ENCODE data around the gene NAXD.
"Not testable (repeated sequence)": the region's sequence is repeated elsewhere in the genome, so short reads cannot be mapped to it uniquely, and the experiment has no call there.

Gene NAXD

GRCh38 chr13:110630566-110631119 is 15.3 kb downstream of the NAXD start:
- peaks cover 42% of the 10 kb centered on the region for H3K36me3 ChIP-seq (ENCODE audit: insufficient read depth, low read length)
- 90% methylated on average over 10 of the region's 10 CpGs for WGBS

GRCh38 chr13:110632255-110632654 is 16.9 kb downstream of the NAXD start:
- not testable (repeated sequence) for H3K27me3 ChIP-seq (ENCODE audit: insufficient read depth, low read length); H3K27ac ChIP-seq (ENCODE audit: low read depth, low read length); H3K4me3 ChIP-seq (ENCODE audit: low read length); H3K4me1 ChIP-seq (ENCODE audit: insufficient read depth, low read length); H3K9ac ChIP-seq (ENCODE audit: low read depth, low read length); H3K9me3 ChIP-seq (ENCODE audit: insufficient read depth, low read depth, low read length)
- peaks cover 57% of the 10 kb centered on the region for H3K36me3 ChIP-seq (ENCODE audit: insufficient read depth, low read length)
- whole genome bisulfite sequencing: 95% methylated on average over 15 of the region's 15 CpGs

More at GRCh38 chr13:110630566-110631119, 15.3 kb downstream of the NAXD start:
- no peak overlapping the region for H3K27ac ChIP-seq (ENCODE audit: low read depth, low read length)
- H3K27me3 ChIP-seq (ENCODE audit: insufficient read depth, low read length): no peaks in the 10 kb centered on the region
- no peaks in the 10 kb centered on the region for H3K4me1 ChIP-seq (ENCODE audit: insufficient read depth, low read length)
- H3K9me3 ChIP-seq (ENCODE audit: insufficient read depth, low read depth, low read length): no peaks in the 10 kb centered on the region
- no peak overlapping the region for H3K4me3 ChIP-seq (ENCODE audit: low read length)
- H3K9ac ChIP-seq (ENCODE audit: low read depth, low read length): no peak overlapping the region

GRCh38 chr13:110633776-110634175 is 18.4 kb downstream of the NAXD start:
- Histone ChIP-seq H3K4me1 (ENCODE audit: insufficient read depth, low read length) (no peaks in the 10 kb centered on the region), H3K9ac (ENCODE audit: low read depth, low read length) (no peak overlapping the region), H3K9me3 (ENCODE audit: insufficient read depth, low read depth, low read length) (no peaks in the 10 kb centered on the region), H3K27ac (ENCODE audit: low read depth, low read length) (no peak overlapping the region), H3K4me3 (ENCODE audit: low read length) (no peak overlapping the region), H3K27me3 (ENCODE audit: insufficient read depth, low read length) (no peaks in the 10 kb centered on the region), H3K36me3 (ENCODE audit: insufficient read depth, low read length) (peaks cover 65% of the 10 kb centered on the region)
- WGBS: 95% methylated on average over 8 of the region's 8 CpGs

- H3K27ac ChIP-seq (ENCODE audit: low read depth, low read length): no peak overlapping the region
- WGBS: 92% methylated on average over 19 of the region's 19 CpGs
- no peaks in the 10 kb centered on the region for H3K4me1 ChIP-seq (ENCODE audit: insufficient read depth, low read length)
- no peak overlapping the region for H3K4me3 ChIP-seq (ENCODE audit: low read length)
- no peak overlapping the region for H3K9ac ChIP-seq (ENCODE audit: low read depth, low read length)
- H3K36me3 ChIP-seq (ENCODE audit: insufficient read depth, low read length): peaks cover 66% of the 10 kb centered on the region
- H3K9me3 ChIP-seq (ENCODE audit: insufficient read depth, low read depth, low read length): no peaks in the 10 kb centered on the region
- H3K27me3 ChIP-seq (ENCODE audit: insufficient read depth, low read length): no peaks in the 10 kb centered on the region
Observed at GRCh38 chr13:110634558-110634957, 19.2 kb downstream of the NAXD start.

GRCh38 chr13:110635405-110636002 is 20.2 kb downstream of the NAXD start:
- no peak overlapping the region for H3K4me3 ChIP-seq (ENCODE audit: low read length)
- H3K4me1 ChIP-seq (ENCODE audit: insufficient read depth, low read length): no peaks in the 10 kb centered on the region
- WGBS: 96% methylated on average over 19 of the region's 19 CpGs
- H3K27me3 ChIP-seq (ENCODE audit: insufficient read depth, low read length): no peaks in the 10 kb centered on the region
- peaks cover 73% of the 10 kb centered on the region for H3K36me3 ChIP-seq (ENCODE audit: insufficient read depth, low read length)
- no peak overlapping the region for H3K27ac ChIP-seq (ENCODE audit: low read depth, low read length)
- no peaks in the 10 kb centered on the region for H3K9me3 ChIP-seq (ENCODE audit: insufficient read depth, low read depth, low read length)
- no peak overlapping the region for H3K9ac ChIP-seq (ENCODE audit: low read depth, low read length)

GRCh38 chr13:110636053-110636475 is 20.7 kb downstream of the NAXD start:
- peaks cover 75% of the 10 kb centered on the region for H3K36me3 ChIP-seq (ENCODE audit: insufficient read depth, low read length)

GRCh38 chr13:110636701-110637201 is 21.4 kb downstream of the NAXD start:
- no peak overlapping the region for H3K27ac ChIP-seq (ENCODE audit: low read depth, low read length)
- H3K9ac ChIP-seq (ENCODE audit: low read depth, low read length): no peak overlapping the region
- no peaks in the 10 kb centered on the region for H3K27me3 ChIP-seq (ENCODE audit: insufficient read depth, low read length)
- H3K36me3 ChIP-seq (ENCODE audit: insufficient read depth, low read length): peaks cover 73% of the 10 kb centered on the region
- H3K4me1 ChIP-seq (ENCODE audit: insufficient read depth, low read length): no peaks in the 10 kb centered on the region
- H3K9me3 ChIP-seq (ENCODE audit: insufficient read depth, low read depth, low read length): no peaks in the 10 kb centered on the region
- no peak overlapping the region for H3K4me3 ChIP-seq (ENCODE audit: low read length)
- 93% methylated on average over 14 of the region's 14 CpGs for WGBS

More at GRCh38 chr13:110636053-110636475, 20.7 kb downstream of the NAXD start:
- no peak overlapping the region for H3K9ac ChIP-seq (ENCODE audit: low read depth, low read length)
- H3K4me3 ChIP-seq (ENCODE audit: low read length): no peak overlapping the region
- WGBS: 96% methylated on average over 16 of the region's 16 CpGs
- no peaks in the 10 kb centered on the region for H3K4me1 ChIP-seq (ENCODE audit: insufficient read depth, low read length)
- H3K9me3 ChIP-seq (ENCODE audit: insufficient read depth, low read depth, low read length): no peaks in the 10 kb centered on the region
- no peaks in the 10 kb centered on the region for H3K27me3 ChIP-seq (ENCODE audit: insufficient read depth, low read length)
- H3K27ac ChIP-seq (ENCODE audit: low read depth, low read length): no peak overlapping the region

- 96% methylated on average over 6 of the region's 6 CpGs for WGBS
- no peak overlapping the region for H3K27ac ChIP-seq (ENCODE audit: low read depth, low read length)
- H3K4me1 ChIP-seq (ENCODE audit: insufficient read depth, low read length): no peaks in the 10 kb centered on the region
- H3K4me3 ChIP-seq (ENCODE audit: low read length): no peak overlapping the region
- no peaks in the 10 kb centered on the region for H3K9me3 ChIP-seq (ENCODE audit: insufficient read depth, low read depth, low read length)
- peaks cover 75% of the 10 kb centered on the region for H3K36me3 ChIP-seq (ENCODE audit: insufficient read depth, low read length)
- no peak overlapping the region for H3K9ac ChIP-seq (ENCODE audit: low read depth, low read length)
- H3K27me3 ChIP-seq (ENCODE audit: insufficient read depth, low read length): no peaks in the 10 kb centered on the region
Observed at GRCh38 chr13:110637275-110637674, 21.9 kb downstream of the NAXD start.

GRCh38 chr13:110637747-110638146 is 22.4 kb downstream of the NAXD start:
- 94% methylated on average over 6 of the region's 6 CpGs for WGBS
- no peaks in the 10 kb centered on the region for H3K9me3 ChIP-seq (ENCODE audit: insufficient read depth, low read depth, low read length)
- no peak overlapping the region for H3K9ac ChIP-seq (ENCODE audit: low read depth, low read length)
- no peak overlapping the region for H3K4me3 ChIP-seq (ENCODE audit: low read length)
- no peaks in the 10 kb centered on the region for H3K27me3 ChIP-seq (ENCODE audit: insufficient read depth, low read length)
- no peaks in the 10 kb centered on the region for H3K4me1 ChIP-seq (ENCODE audit: insufficient read depth, low read length)
- peaks cover 79% of the 10 kb centered on the region for H3K36me3 ChIP-seq (ENCODE audit: insufficient read depth, low read length)
- no peak overlapping the region for H3K27ac ChIP-seq (ENCODE audit: low read depth, low read length)

- no peak overlapping the region for H3K27ac ChIP-seq (ENCODE audit: low read depth, low read length)
- no peaks in the 10 kb centered on the region for H3K27me3 ChIP-seq (ENCODE audit: insufficient read depth, low read length)
- H3K9me3 ChIP-seq (ENCODE audit: insufficient read depth, low read depth, low read length): no peaks in the 10 kb centered on the region
- H3K4me1 ChIP-seq (ENCODE audit: insufficient read depth, low read length): no peaks in the 10 kb centered on the region
- no peak overlapping the region for H3K4me3 ChIP-seq (ENCODE audit: low read length)
- H3K36me3 ChIP-seq (ENCODE audit: insufficient read depth, low read length): peaks cover 84% of the 10 kb centered on the region
- 92% methylated on average over 23 of the region's 23 CpGs for WGBS
- H3K9ac ChIP-seq (ENCODE audit: low read depth, low read length): no peak overlapping the region
Observed at GRCh38 chr13:110638257-110638656, 22.9 kb downstream of the NAXD start.

- Histone ChIP-seq H3K9ac (ENCODE audit: low read depth, low read length) (no peak overlapping the region), H3K27ac (ENCODE audit: low read depth, low read length) (no peak overlapping the region), H3K4me3 (ENCODE audit: low read length) (no peak overlapping the region), H3K9me3 (ENCODE audit: insufficient read depth, low read depth, low read length) (no peaks in the 10 kb centered on the region), H3K27me3 (ENCODE audit: insufficient read depth, low read length) (no peaks in the 10 kb centered on the region), H3K36me3 (ENCODE audit: insufficient read depth, low read length) (peaks cover 88% of the 10 kb centered on the region), H3K4me1 (ENCODE audit: insufficient read depth, low read length) (no peaks in the 10 kb centered on the region)
- WGBS: 95% methylated on average over 39 of the region's 39 CpGs
Observed at GRCh38 chr13:110638814-110639806, 23.8 kb downstream of the NAXD start.

Data from HUES64 (cell line).